ENCODE measurements around the gene PDE4D. TPM values are rescaled to one million over a fixed set of nuclear protein-coding genes. Genes with fewer than 3 reads are reported as not detected.

Gene PDE4D
- total RNA-seq, 1 experiment from 2014 or later: 2.4 TPM

GRCh38 chr5:59272809-59273427 is 620.6 kb downstream of the PDE4D start:
- no peak for ATAC-seq
- ChIA-PET CTCF (no interaction called here), POLR2A (no interaction called here)
- no peak overlapping the region for H3K27ac ChIP-seq (ENCODE audit: low read length)
- H3K4me3 ChIP-seq (ENCODE audit: low read depth in 2 of 2, low read length in 2 of 2): no peak overlapping the region
- H3K4me1 ChIP-seq (ENCODE audit: control insufficient read depth, insufficient read depth, low read length): peaks cover 5% of the 10 kb centered on the region; the same call in 1 of the 2 replicates
- TF ChIP-seq REST (IDR thresholded peaks at IDR 0.05; ENCODE audit: insufficient read depth in 1 of 2, low read depth in 2 of 2, low read length in 1 of 2): no peak
- TF ChIP-seq CTCF (IDR thresholded peaks at IDR 0.05): no peak
- no peak for TF ChIP-seq TCF7L2 (IDR thresholded peaks at IDR 0.05; ENCODE audit: low read depth, low read length)
- no peak for TF ChIP-seq SIN3A (IDR thresholded peaks at IDR 0.05; ENCODE audit: borderline replicate concordance, insufficient read depth, low read depth, low read length)
- no peak for TF ChIP-seq POLR2AphosphoS5 (IDR thresholded peaks at IDR 0.05; ENCODE audit: low read depth, low read length)
- intact Hi-C loops (cut with micrococcal nuclease; ENCODE audit: unreplicated experiment): no loop called here
- in situ Hi-C loops (cut with HindIII; ENCODE audit: low pct_unique_long_range_greater_than_20kb, low sequenced_read_pairs): no loop called here
- DNase-seq (ENCODE audit: low read depth, low spot score): no peak
- no TSS peak for BruUV-seq (replicated peaks)
- H3K36me3 ChIP-seq (ENCODE audit: control insufficient read depth, insufficient read depth, low read length): no peaks in the 10 kb centered on the region
- H3K9me3 ChIP-seq (ENCODE audit: control insufficient read depth, insufficient read depth, low read depth, low read length): no peaks in the 10 kb centered on the region
- no peaks in the 10 kb centered on the region; the same call in 1 of the 2 replicates for H3K27me3 ChIP-seq (ENCODE audit: control insufficient read depth, insufficient read depth, low read length)

- POLR2A ChIA-PET: no interaction called here
- no peaks in the 10 kb centered on the region for H3K4me1 ChIP-seq (ENCODE audit: control insufficient read depth, insufficient read depth, low read length)
- no peak overlapping the region for H3K4me3 ChIP-seq (ENCODE audit: low read depth in 2 of 2, low read length in 2 of 2)
- H3K27ac ChIP-seq (ENCODE audit: low read length): no peak overlapping the region
- no peaks in the 10 kb centered on the region for H3K36me3 ChIP-seq (ENCODE audit: control insufficient read depth, insufficient read depth, low read length)
- CTCF ChIA-PET: no interaction called here
- in situ Hi-C loops (cut with HindIII; ENCODE audit: low pct_unique_long_range_greater_than_20kb, low sequenced_read_pairs): no loop called here
- intact Hi-C loops (cut with micrococcal nuclease; ENCODE audit: unreplicated experiment): no loop called here
- ATAC-seq (no peak), DNase-seq (ENCODE audit: low read depth, low spot score) (no peak)
- TF ChIP-seq POLR2AphosphoS5 (IDR thresholded peaks at IDR 0.05; ENCODE audit: low read depth, low read length) (no peak), REST (IDR thresholded peaks at IDR 0.05; ENCODE audit: insufficient read depth in 1 of 2, low read depth in 2 of 2, low read length in 1 of 2) (no peak), SIN3A (IDR thresholded peaks at IDR 0.05; ENCODE audit: borderline replicate concordance, insufficient read depth, low read depth, low read length) (no peak), TCF7L2 (IDR thresholded peaks at IDR 0.05; ENCODE audit: low read depth, low read length) (no peak), CTCF (IDR thresholded peaks at IDR 0.05) (no peak)
- no TSS peak for BruUV-seq (replicated peaks)
- H3K27me3 ChIP-seq (ENCODE audit: control insufficient read depth, insufficient read depth, low read length): no peaks in the 10 kb centered on the region; the same call in 1 of the 2 replicates
- H3K9me3 ChIP-seq (ENCODE audit: control insufficient read depth, insufficient read depth, low read depth, low read length): no peaks in the 10 kb centered on the region
These were observed 624.6 kb downstream of the PDE4D start for GRCh38 chr5:59268756-59269415.
